ENCODE measurements around the gene KRT7. TPM values are rescaled to one million over a fixed set of nuclear protein-coding genes. Genes with fewer than 3 reads are reported as not detected.

Gene KRT7
- total RNA-seq, 1 experiment from 2014 or later = 10.0 TPM

- H3K79me2 ChIP-seq (ENCODE audit: insufficient read depth, low read length) = no peaks in the 10 kb centered on the region
- H4K5ac ChIP-seq (ENCODE audit: insufficient read length, low read depth, low read length) = no peak overlapping the region
- TF ChIP-seq CTCF (conservative IDR thresholded peaks at IDR 0.05) = no peak
- H3K27ac ChIP-seq (ENCODE audit: insufficient read length, low read depth, low read length) = no peak overlapping the region
- no peak overlapping the region for H2BK20ac ChIP-seq (ENCODE audit: low read depth, low read length, poor library complexity, severe bottlenecking)
- H3K14ac ChIP-seq (ENCODE audit: insufficient read depth, low read length) = no peak overlapping the region
- no peaks in the 10 kb centered on the region for H3K79me1 ChIP-seq (ENCODE audit: insufficient read depth, low read depth, low read length, poor library complexity, severe bottlenecking)
- H4K20me1 ChIP-seq (ENCODE audit: control insufficient read depth, insufficient read depth, insufficient read length) = no peaks in the 10 kb centered on the region
- no peak overlapping the region for H3K56ac ChIP-seq (ENCODE audit: insufficient read length, low read depth, low read length)
- H4K91ac ChIP-seq (ENCODE audit: insufficient read length, low read depth, low read length) = no peak overlapping the region
- no peaks in the 10 kb centered on the region for H3K9me3 ChIP-seq (ENCODE audit: control insufficient read depth, low read depth, low read length)
- H2AK5ac ChIP-seq (ENCODE audit: insufficient read length, low read length) = no peak overlapping the region
- no peak overlapping the region for H3K4me2 ChIP-seq (ENCODE audit: insufficient read depth, insufficient read length, low read length)
- no peak overlapping the region for H3T11ph ChIP-seq (ENCODE audit: low read length)
- H2BK12ac ChIP-seq (ENCODE audit: insufficient read length, low read depth, low read length) = no peak overlapping the region
- no peaks in the 10 kb centered on the region; a peak in 1 of 7 replicates for H3K36me3 Mint-ChIP-seq (ENCODE audit: insufficient read depth in 1 of 3, low read depth in 3 of 3)
- no peak overlapping the region for H3K18ac ChIP-seq (ENCODE audit: insufficient read length, low read depth, low read length)
- H2BK5ac ChIP-seq (ENCODE audit: insufficient read length, low read length) = no peak overlapping the region
- H3K27ac Mint-ChIP-seq = peak overlapping the region in 1 of 3 experiments; percentile 70; a peak in 2 of 7 replicates
- no peak overlapping the region for H3K23ac ChIP-seq (ENCODE audit: insufficient read length, low read depth, low read length)
- H3K4me1 ChIP-seq (ENCODE audit: insufficient read depth, low read length) = peaks cover 3% of the 10 kb centered on the region; the same call in 1 of the 2 replicates
- DNase-seq = no peak
- H2BK120ac ChIP-seq (ENCODE audit: low read depth, low read length, poor library complexity, severe bottlenecking) = no peak overlapping the region
- no peak overlapping the region for H4K8ac ChIP-seq (replicated peaks; ENCODE audit: insufficient read length, low read depth, low read length)
- H3K23me2 ChIP-seq (ENCODE audit: insufficient read length, low read depth, low read length, poor library complexity, severe bottlenecking) = no peaks in the 10 kb centered on the region
- no peak overlapping the region for H2BK15ac ChIP-seq (ENCODE audit: low read depth, low read length)
- peaks cover 10 to 38% of the 10 kb centered on the region in 2 experiments for H3K4me1 Mint-ChIP-seq
- WGBS (ENCODE audit: extremely low coverage, insufficient read length, low lambda C conversion rate) = no CpG with 5 or more reads among the region's 15 CpGs
- no peak overlapping the region for H3K9ac ChIP-seq (ENCODE audit: extremely low read depth, insufficient read length, low read length)
- H2AFZ ChIP-seq (ENCODE audit: low read length) = no peak overlapping the region
- H3K9me3 Mint-ChIP-seq = no peaks in the 10 kb centered on the region
- no peaks in the 10 kb centered on the region for H3K27me3 ChIP-seq (ENCODE audit: insufficient read depth, low read length)
- no peak overlapping the region for H3K4ac ChIP-seq (ENCODE audit: low read depth, low read length)
- H3K27me3 Mint-ChIP-seq (ENCODE audit: low read depth) = peaks cover 1% of the 10 kb centered on the region; the same call in 1 of the 2 replicates
- H3K4me3 Mint-ChIP-seq = no peak overlapping the region
These were observed 32.1 kb upstream of the KRT7 start for GRCh38 chr12:52200781-52201450.
